Stimulated activated CD8-positive, alpha-beta memory T cell treated with anti-CD3 and anti-CD28 coated beads, Interleukin-4, amount 100 ng/mL, for 4 hours (primary cell): ENCODE measurements around the gene CCL16.
"Not testable (repeated sequence)": the region's sequence is repeated elsewhere in the genome, so short reads cannot be mapped to it uniquely, and the experiment has no call there.

Source experiments
- DNase-seq, 2 donors: peaks; one replicate each; pipeline ENCODE4 v3.0.0-alpha.2; 2020; ENCODE audit warnings: low read depth in 2 of 2, low spot score in 1 of 2

CCL16 gene

GRCh38 chr17:35981246-35981645, at the start of gene CCL16:
CCL16 (minus strand) TSS chr17:35981497; CDS start chr17:35981420, 77 bp downstream.
- no peak for DNase-seq

DNA sequence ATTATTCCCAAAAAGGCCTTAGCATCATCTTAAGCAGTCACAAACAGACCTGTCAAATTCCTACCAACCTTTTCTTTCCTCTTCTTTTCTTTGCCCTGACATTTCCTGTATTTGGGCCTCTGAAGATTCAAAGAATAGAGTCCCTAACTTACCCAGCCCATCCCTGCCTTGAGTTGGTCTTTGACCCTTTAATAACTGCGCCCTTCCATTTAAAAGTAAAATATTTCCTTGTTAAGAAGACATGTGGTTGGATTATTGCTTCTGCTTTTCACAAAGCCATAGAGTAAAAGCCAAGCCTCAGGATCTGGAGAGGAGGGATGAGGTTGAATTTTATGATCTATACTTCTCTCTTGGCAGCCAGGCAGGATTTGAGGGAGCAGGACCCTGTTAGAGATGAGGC, 49.7 kb upstream of the CCL16 start:
- no peak for DNase-seq

- no peak for DNase-seq
Observed at GRCh38 chr17:36027761-36028160, 46.5 kb upstream of the CCL16 start.

DNA sequence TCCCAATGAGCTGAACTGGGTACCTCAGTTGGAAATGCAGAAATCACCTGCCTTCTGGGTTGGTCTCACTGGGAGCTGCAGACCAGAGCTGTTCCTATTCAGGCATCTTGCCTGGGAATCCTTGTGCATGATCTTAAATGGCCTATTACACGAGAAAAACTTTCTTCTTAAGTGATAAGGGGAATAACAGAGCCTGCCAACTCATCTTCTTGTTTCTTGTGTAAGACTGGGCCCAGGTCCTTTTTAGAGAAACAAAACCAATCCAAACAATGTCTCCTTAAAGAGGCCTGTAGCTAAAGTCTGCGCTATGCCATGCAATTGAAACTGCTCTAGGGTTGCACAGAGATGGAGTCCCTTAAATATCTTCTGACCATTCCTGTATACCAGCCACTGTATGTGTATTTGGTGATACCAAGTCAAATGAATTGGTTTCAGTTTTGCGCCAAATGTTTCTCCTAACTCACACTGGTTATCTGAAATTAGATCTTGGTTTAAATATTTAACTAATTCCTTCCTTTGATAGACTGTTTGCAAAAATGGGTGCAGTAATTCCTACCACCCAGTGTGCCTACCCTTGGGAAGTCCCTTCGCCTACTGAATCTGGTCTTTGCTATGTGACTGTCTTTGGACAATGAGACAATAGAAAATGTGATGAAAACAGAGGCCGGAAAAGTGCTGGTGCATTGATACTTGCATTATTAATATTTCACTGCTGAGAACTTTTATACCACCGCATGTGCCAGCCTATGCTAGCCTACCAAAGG, 43.0 kb upstream of the CCL16 start:
- DNase-seq = no peak

- DNase-seq = no peak
Observed at GRCh38 chr17:36019423-36019822, 38.1 kb upstream of the CCL16 start.

DNA sequence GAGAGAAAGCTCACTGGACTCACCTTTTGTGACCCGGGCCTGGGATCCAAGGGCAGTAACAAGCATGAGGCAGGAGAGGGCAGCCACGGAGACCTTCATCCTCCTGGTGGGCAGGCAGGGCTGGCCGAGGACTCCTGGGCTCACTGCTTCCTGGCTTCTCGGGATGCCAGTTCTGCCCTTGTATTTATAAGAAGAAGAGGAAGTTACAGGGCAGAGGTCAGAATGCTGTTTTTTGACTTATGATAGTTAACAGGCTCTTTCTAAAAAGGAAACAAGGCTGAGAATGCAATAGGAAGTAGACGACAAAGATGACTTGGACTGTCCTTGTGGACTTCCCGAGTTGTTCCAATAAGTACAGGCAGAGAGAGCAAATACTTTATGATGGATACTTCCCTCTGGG, 36.5 kb upstream of the CCL16 start, which contains the start of gene CCL23:
TSS of gene CCL23 (minus strand) at position 174 of the 400 bp plus-strand sequence. CDS start at position 99, 75 bp downstream.
- no peak for DNase-seq

GRCh38 chr17:36016555-36016954, 35.3 kb upstream of the CCL16 start:
- no peak for DNase-seq

- not testable (repeated sequence) for DNase-seq
Observed at GRCh38 chr17:36015895-36016294, 34.6 kb upstream of the CCL16 start.

GRCh38 chr17:36014946-36015345, 33.6 kb upstream of the CCL16 start:
- no peak for DNase-seq

DNA sequence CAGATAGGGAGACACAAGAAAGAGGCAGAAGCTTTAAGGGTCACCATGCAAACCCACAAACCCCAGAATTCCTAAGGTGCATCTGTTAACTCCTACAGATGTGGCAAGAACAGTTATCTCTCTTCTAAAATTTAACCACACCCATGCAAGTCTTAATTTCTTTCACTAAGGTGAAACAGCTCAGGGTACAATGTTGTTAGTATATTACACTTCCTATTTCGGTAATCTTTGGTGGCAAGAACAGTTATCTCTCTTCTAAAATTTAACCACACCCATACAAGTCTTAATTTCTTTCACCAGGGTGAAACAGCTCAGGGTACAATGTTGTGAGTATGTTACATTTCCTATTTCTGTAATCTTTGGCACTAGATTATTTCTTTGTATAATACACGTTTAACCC, 29.9 kb upstream of the CCL16 start:
- no peak for DNase-seq

DNA sequence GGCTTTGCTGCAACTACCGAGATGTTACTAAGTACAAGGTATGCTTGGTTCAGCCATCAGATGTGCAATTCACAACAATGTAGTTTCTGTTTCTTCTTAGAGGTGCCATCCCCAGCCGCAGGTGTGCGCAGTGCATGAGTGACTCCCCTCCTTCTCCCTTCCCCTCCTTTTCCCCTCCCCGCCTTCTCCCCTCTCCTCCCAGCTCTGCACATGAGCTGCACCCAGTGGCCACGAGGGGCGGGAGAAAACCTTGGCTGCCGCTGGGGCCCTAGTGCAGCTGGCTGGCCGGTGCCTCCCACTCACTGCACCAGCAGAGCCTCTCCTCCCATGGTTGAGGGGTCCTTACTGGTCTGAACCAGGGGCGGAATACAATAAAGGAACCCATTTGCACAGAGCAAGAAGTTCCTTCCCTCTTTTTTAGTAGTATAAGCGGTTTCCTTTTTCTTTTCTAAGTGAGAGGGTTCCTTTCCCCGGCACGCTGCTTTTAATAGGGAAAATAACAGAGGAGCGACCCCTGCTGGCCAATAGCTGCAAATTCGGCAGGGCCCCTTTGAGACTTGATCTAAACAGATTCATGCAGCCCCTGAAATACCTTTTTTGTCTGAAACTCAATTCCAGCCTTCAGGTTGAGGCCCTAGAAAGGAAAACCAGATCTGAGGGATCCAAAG, 27.8 kb upstream of the CCL16 start:
- DNase-seq = no peak

DNA sequence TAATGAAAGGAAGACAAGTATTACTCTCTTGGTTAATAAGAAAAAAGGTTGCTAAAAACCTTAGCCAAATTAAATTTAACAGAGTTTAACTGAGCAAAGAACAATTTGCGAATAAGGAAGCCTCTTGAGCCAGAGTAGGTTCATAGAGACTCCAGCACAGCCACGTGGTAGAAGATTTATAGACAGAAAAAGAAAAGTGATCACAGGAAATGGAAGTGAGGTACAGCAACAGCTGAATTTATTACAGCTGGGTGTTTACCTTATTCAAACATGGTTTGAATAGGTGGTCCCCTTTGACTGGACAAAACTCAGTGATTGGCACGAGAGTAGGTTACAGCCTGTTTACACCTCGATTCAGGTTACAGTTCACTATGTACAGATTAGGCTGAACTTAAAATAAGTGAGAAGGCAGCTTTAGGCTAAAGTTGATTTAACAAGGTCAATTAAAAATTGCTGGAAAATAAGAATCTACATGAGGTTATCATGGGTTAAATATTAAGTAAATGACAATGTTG, 23.4 kb upstream of the CCL16 start:
- DNase-seq = no peak

DNA sequence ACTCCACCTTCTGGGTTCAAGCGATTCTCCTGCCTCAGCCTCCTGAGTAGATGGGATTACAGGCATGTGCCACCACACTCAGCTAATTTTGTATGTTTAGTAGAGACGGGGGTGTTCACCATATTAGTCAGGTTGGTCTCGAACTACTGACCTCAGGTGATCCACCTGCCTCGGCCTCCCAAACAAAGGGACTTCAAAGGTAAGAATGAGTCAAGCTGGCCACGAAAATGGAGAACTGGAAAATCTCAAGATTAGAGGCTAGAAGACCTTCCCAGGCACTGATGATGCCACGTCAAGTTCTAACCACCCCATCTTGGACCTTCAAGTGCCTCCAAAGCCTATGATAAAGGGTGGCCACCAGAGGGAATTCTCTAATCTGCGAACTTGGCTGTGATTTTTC, 21.3 kb upstream of the CCL16 start:
- DNase-seq = no peak

GRCh38 chr17:36001862-36002603, 20.7 kb upstream of the CCL16 start:
- DNase-seq = no peak

GRCh38 chr17:36001110-36001771, 19.9 kb upstream of the CCL16 start, which contains the start of gene CCL15:
CCL15 (minus strand) TSS chr17:36001553; CDS start chr17:36001492, 61 bp downstream.
- DNase-seq = no peak

- no peak for DNase-seq
Observed at GRCh38 chr17:36000732-36001109, 19.4 kb upstream of the CCL16 start.

- DNase-seq = no peak
Observed at GRCh38 chr17:35998756-35999155, 17.5 kb upstream of the CCL16 start.

DNA sequence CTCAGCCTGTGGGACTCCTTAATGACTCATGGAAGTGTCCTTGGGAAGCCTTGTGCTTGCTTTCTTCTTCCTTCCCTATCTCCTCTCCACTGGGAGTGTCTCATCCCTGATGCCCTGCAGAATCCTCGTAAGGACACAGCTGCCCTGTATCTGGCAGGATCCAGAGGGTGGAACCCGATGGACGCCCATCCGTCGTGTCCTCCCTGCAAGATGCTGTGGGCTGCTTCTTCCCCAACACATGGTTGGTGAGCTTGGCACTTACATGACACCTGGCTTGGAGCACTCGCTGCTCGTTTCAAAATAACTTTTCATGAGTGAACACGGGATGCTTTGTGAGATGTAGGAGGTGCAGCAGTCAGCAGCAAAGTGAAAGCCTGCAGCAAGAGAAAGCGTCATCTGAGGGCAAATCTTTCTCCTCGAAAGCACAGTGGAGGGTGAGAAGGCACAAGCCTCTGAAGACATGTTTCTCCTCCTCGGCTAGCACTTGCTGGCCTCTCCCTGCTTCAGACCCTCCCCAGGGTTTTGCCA, 16.8 kb upstream of the CCL16 start:
- DNase-seq = no peak

DNA sequence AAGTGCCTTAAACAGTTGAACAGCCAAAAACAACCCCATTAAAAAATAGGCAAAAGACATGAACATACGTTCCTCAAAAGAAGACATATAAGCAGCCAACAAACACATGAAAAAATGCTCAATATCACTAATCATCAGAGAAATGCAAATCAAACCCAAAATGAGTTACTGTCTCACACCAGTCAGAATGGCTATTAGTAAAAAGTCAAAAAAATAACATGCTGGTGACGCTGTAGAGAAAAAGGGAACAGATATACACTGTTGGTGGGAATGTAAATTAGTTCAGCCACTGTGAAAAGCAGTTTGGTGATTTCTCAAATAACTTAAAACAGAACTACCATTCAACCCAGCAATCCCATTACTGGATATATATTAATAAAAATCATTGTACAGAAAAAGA, 14.0 kb upstream of the CCL16 start:
- DNase-seq = not testable (repeated sequence)

- no peak for DNase-seq
Observed at GRCh38 chr17:35991075-35991474, 9.8 kb upstream of the CCL16 start.

- DNase-seq = no peak
Observed at GRCh38 chr17:35988164-35988563, 6.9 kb upstream of the CCL16 start.
